SJCRH30 (cell line): ENCODE data around the gene IGSF21. TPM values are rescaled to one million over a fixed set of nuclear protein-coding genes. Genes with fewer than 3 reads are reported as not detected.

Experiments used
- DNase-seq, 2 experiments: peaks; one replicate each; pipeline ENCODE4 v3.0.0-alpha.2; 2015 to 2020
- H3K27ac ChIP-seq: fragments of 250-450 bp; sonication (Bioruptor Pico); 2 replicates; pipeline ENCODE4 v1.5.1; 2020; ENCODE audit warnings: mild to moderate bottlenecking, moderate library complexity
- H3K27me3 ChIP-seq: fragments of 250-450 bp; sonication (Bioruptor Pico); 2 replicates; pipeline ENCODE4 v1.5.1; 2020; ENCODE audit warnings: mild to moderate bottlenecking, moderate library complexity
- H3K36me3 ChIP-seq: fragments of 250-450 bp; sonication (Bioruptor Pico); 2 replicates; pipeline ENCODE4 v1.5.1; 2020; ENCODE audit warnings: mild to moderate bottlenecking, moderate library complexity
- H3K4me1 ChIP-seq: fragments of 250-450 bp; sonication (Bioruptor Pico); 2 replicates; pipeline ENCODE4 v1.5.1; 2020; ENCODE audit warnings: mild to moderate bottlenecking, moderate library complexity
- H3K4me3 ChIP-seq: fragments of 250-450 bp; sonication (Bioruptor Pico); 2 replicates; pipeline ENCODE4 v1.5.1; 2020; ENCODE audit warnings: mild to moderate bottlenecking, moderate library complexity
- H3K9me3 ChIP-seq: fragments of 250-450 bp; sonication (Bioruptor Pico); replicated peaks from 2 replicates; pipeline ENCODE4 v1.5.1; 2020; ENCODE audit warnings: mild to moderate bottlenecking, moderate library complexity
- total RNA-seq: library from RNA; depleted of rRNA; stranded (reverse); fragments of >200 nt; shearing (Covaris generic); gene quantifications from 2 replicates; pipeline ENCODE4 v1.2.3, GENCODE V29; 2014

The IGSF21 gene
- total RNA-seq, 1 experiment from 2014 or later = not detected

- Histone ChIP-seq H3K36me3 (no peaks in the 10 kb centered on the region), H3K4me3 (no peak overlapping the region), H3K27me3 (no peaks in the 10 kb centered on the region), H3K27ac (no peak overlapping the region), H3K9me3 (no peaks in the 10 kb centered on the region; the same call in 1 of the 2 replicates), H3K4me1 (no peaks in the 10 kb centered on the region)
- no peak for DNase-seq
Measured at GRCh38 chr1:18108299-18109057, 880 bp downstream of the IGSF21 start.

- H3K27me3 ChIP-seq = no peaks in the 10 kb centered on the region
- H3K4me1 ChIP-seq = no peaks in the 10 kb centered on the region
- H3K27ac ChIP-seq = no peak overlapping the region
- DNase-seq = no peak
- no peaks in the 10 kb centered on the region for H3K36me3 ChIP-seq
- H3K9me3 ChIP-seq = no peaks in the 10 kb centered on the region; the same call in 1 of the 2 replicates
- no peak overlapping the region for H3K4me3 ChIP-seq
Measured at GRCh38 chr1:18109058-18109755, 1.6 kb downstream of the IGSF21 start.

- H3K4me3 ChIP-seq = no peak overlapping the region
- H3K36me3 ChIP-seq = no peaks in the 10 kb centered on the region
- no peak for DNase-seq
- H3K9me3 ChIP-seq = no peaks in the 10 kb centered on the region; the same call in 1 of the 2 replicates
- no peaks in the 10 kb centered on the region for H3K4me1 ChIP-seq
- no peak overlapping the region for H3K27ac ChIP-seq
- no peaks in the 10 kb centered on the region for H3K27me3 ChIP-seq
Measured at GRCh38 chr1:18109756-18110597, 2.4 kb downstream of the IGSF21 start.

GRCh38 chr1:18110598-18110939 lies 3.0 kb downstream of the IGSF21 start:
- Histone ChIP-seq H3K27ac (no peak overlapping the region), H3K27me3 (no peaks in the 10 kb centered on the region), H3K36me3 (no peaks in the 10 kb centered on the region), H3K4me3 (no peak overlapping the region), H3K9me3 (no peaks in the 10 kb centered on the region; the same call in 1 of the 2 replicates), H3K4me1 (no peaks in the 10 kb centered on the region)
- no peak for DNase-seq

GRCh38 chr1:18110968-18111367 lies 3.4 kb downstream of the IGSF21 start:
- H3K27ac ChIP-seq = no peak overlapping the region
- H3K4me1 ChIP-seq = no peaks in the 10 kb centered on the region
- no peaks in the 10 kb centered on the region for H3K27me3 ChIP-seq
- DNase-seq = no peak
- no peaks in the 10 kb centered on the region; the same call in 1 of the 2 replicates for H3K9me3 ChIP-seq
- no peak overlapping the region for H3K4me3 ChIP-seq
- H3K36me3 ChIP-seq = no peaks in the 10 kb centered on the region

- no peak for DNase-seq
- H3K4me1 ChIP-seq = no peaks in the 10 kb centered on the region
- H3K27me3 ChIP-seq = no peaks in the 10 kb centered on the region
- no peak overlapping the region for H3K4me3 ChIP-seq
- H3K36me3 ChIP-seq = no peaks in the 10 kb centered on the region
- H3K9me3 ChIP-seq = no peaks in the 10 kb centered on the region; the same call in 1 of the 2 replicates
- no peak overlapping the region for H3K27ac ChIP-seq
Measured at GRCh38 chr1:18111605-18112297, 4.2 kb downstream of the IGSF21 start.

GRCh38 chr1:18112611-18113010 lies 5.0 kb downstream of the IGSF21 start:
- Histone ChIP-seq H3K36me3 (no peaks in the 10 kb centered on the region), H3K27me3 (no peaks in the 10 kb centered on the region), H3K4me1 (no peaks in the 10 kb centered on the region), H3K27ac (no peak overlapping the region), H3K9me3 (no peaks in the 10 kb centered on the region; the same call in 1 of the 2 replicates), H3K4me3 (no peak overlapping the region)
- no peak for DNase-seq

GRCh38 chr1:18114726-18115410 lies 7.3 kb downstream of the IGSF21 start:
- Histone ChIP-seq H3K36me3 (no peaks in the 10 kb centered on the region), H3K27me3 (no peaks in the 10 kb centered on the region), H3K4me3 (no peak overlapping the region), H3K4me1 (no peaks in the 10 kb centered on the region), H3K27ac (no peak overlapping the region), H3K9me3 (no peaks in the 10 kb centered on the region; the same call in 1 of the 2 replicates)
- DNase-seq = no peak

GRCh38 chr1:18116777-18117176 lies 9.2 kb downstream of the IGSF21 start:
- Histone ChIP-seq H3K27me3 (no peaks in the 10 kb centered on the region), H3K4me1 (no peaks in the 10 kb centered on the region), H3K4me3 (no peak overlapping the region), H3K9me3 (no peaks in the 10 kb centered on the region), H3K27ac (no peak overlapping the region), H3K36me3 (no peaks in the 10 kb centered on the region)
- DNase-seq = no peak

GRCh38 chr1:18118078-18118477 lies 10.5 kb downstream of the IGSF21 start:
- DNase-seq = no peak
- Histone ChIP-seq H3K27ac (no peak overlapping the region), H3K27me3 (no peaks in the 10 kb centered on the region), H3K4me1 (no peaks in the 10 kb centered on the region), H3K4me3 (no peak overlapping the region), H3K36me3 (no peaks in the 10 kb centered on the region), H3K9me3 (no peaks in the 10 kb centered on the region)

GRCh38 chr1:18118491-18118890 lies 10.9 kb downstream of the IGSF21 start:
- H3K4me1 ChIP-seq = no peaks in the 10 kb centered on the region
- no peaks in the 10 kb centered on the region for H3K36me3 ChIP-seq
- no peak for DNase-seq
- H3K27ac ChIP-seq = no peak overlapping the region
- no peak overlapping the region for H3K4me3 ChIP-seq
- no peaks in the 10 kb centered on the region for H3K9me3 ChIP-seq
- H3K27me3 ChIP-seq = no peaks in the 10 kb centered on the region

GRCh38 chr1:18119289-18119688 lies 11.7 kb downstream of the IGSF21 start:
- Histone ChIP-seq H3K27me3 (no peaks in the 10 kb centered on the region), H3K9me3 (no peaks in the 10 kb centered on the region)

GRCh38 chr1:18119771-18120377 lies 12.3 kb downstream of the IGSF21 start:
- Histone ChIP-seq H3K9me3 (no peaks in the 10 kb centered on the region), H3K36me3 (no peaks in the 10 kb centered on the region), H3K4me3 (no peak overlapping the region), H3K4me1 (no peaks in the 10 kb centered on the region), H3K27ac (no peak overlapping the region), H3K27me3 (no peaks in the 10 kb centered on the region)
- no peak for DNase-seq

More at GRCh38 chr1:18119289-18119688, 11.7 kb downstream of the IGSF21 start:
- DNase-seq = no peak
- Histone ChIP-seq H3K27ac (no peak overlapping the region), H3K36me3 (no peaks in the 10 kb centered on the region), H3K4me3 (no peak overlapping the region), H3K4me1 (no peaks in the 10 kb centered on the region)

- Histone ChIP-seq H3K9me3 (no peaks in the 10 kb centered on the region), H3K27ac (no peak overlapping the region), H3K36me3 (no peaks in the 10 kb centered on the region), H3K4me3 (no peak overlapping the region), H3K4me1 (no peaks in the 10 kb centered on the region), H3K27me3 (no peaks in the 10 kb centered on the region)
- no peak for DNase-seq
Measured at GRCh38 chr1:18120638-18121037, 13.0 kb downstream of the IGSF21 start.
